T-helper 1 cell treated with Interleukin-12 subunit alpha and Interleukin-12 subunit beta and Interleukin-4 antibody, amounts not matched to agents 30 μg/mL and 1 μg/mL, for 36 hours (primary cell): Measurements from ENCODE around the gene RBL1.
A peak's percentile ranks its signal among the peaks of the same experiment; 100 is the strongest.
"Not testable (repeated sequence)": the region's sequence is repeated elsewhere in the genome, so short reads cannot be mapped to it uniquely, and the experiment has no call there.

Experiments
- H3K27ac Mint-ChIP-seq: one replicate; pipeline ENCODE4 v1.8.0; 2021; ENCODE audit warnings: mild to moderate bottlenecking, mixed read lengths
- H3K27me3 Mint-ChIP-seq: one replicate; pipeline ENCODE4 v1.8.0; 2021; ENCODE audit warnings: low read depth, mixed read lengths
- H3K36me3 Mint-ChIP-seq: one replicate; pipeline ENCODE4 v1.8.0; 2021; ENCODE audit warnings: low read depth, mixed read lengths
- H3K4me1 Mint-ChIP-seq: one replicate; pipeline ENCODE4 v1.8.0; 2021; ENCODE audit warnings: low read depth, mixed read lengths
- H3K4me3 Mint-ChIP-seq: one replicate; pipeline ENCODE4 v1.8.0; 2021; ENCODE audit warnings: mild to moderate bottlenecking, moderate library complexity, mixed read lengths
- H3K9me3 Mint-ChIP-seq: one replicate; pipeline ENCODE4 v1.8.0; 2021; ENCODE audit warnings: mixed read lengths

The RBL1 gene

GRCh38 chr20:36989797-36990196 is 106.0 kb downstream of the RBL1 start:
- Mint-ChIP-seq H3K4me3 (no peak overlapping the region), H3K27me3 (no peaks in the 10 kb centered on the region), H3K4me1 (peaks cover 22% of the 10 kb centered on the region), H3K27ac (no peak overlapping the region), H3K36me3 (peaks cover 23% of the 10 kb centered on the region), H3K9me3 (peaks cover 7% of the 10 kb centered on the region)

GRCh38 chr20:36988494-36988966 is 107.3 kb downstream of the RBL1 start:
- Mint-ChIP-seq H3K9me3 (peaks cover 7% of the 10 kb centered on the region), H3K27ac (peak overlapping the region; percentile 39), H3K4me3 (no peak overlapping the region), H3K27me3 (no peaks in the 10 kb centered on the region), H3K4me1 (peaks cover 22% of the 10 kb centered on the region), H3K36me3 (peaks cover 14% of the 10 kb centered on the region)

- Mint-ChIP-seq H3K9me3 (no peaks in the 10 kb centered on the region), H3K27ac (no peak overlapping the region), H3K36me3 (peaks cover 1% of the 10 kb centered on the region), H3K27me3 (no peaks in the 10 kb centered on the region), H3K4me1 (peaks cover 15% of the 10 kb centered on the region), H3K4me3 (no peak overlapping the region)
Observed at GRCh38 chr20:36984257-36984638, 111.5 kb downstream of the RBL1 start.

GRCh38 chr20:36975099-36975818 is 120.5 kb downstream of the RBL1 start:
- H3K36me3 Mint-ChIP-seq, result peaks cover 3% of the 10 kb centered on the region
- peaks cover 19% of the 10 kb centered on the region for H3K4me1 Mint-ChIP-seq
- H3K27ac Mint-ChIP-seq, result peak overlapping the region; percentile 83
- H3K27me3 Mint-ChIP-seq, result no peaks in the 10 kb centered on the region
- peak overlapping the region; percentile 38 for H3K4me3 Mint-ChIP-seq
- no peaks in the 10 kb centered on the region for H3K9me3 Mint-ChIP-seq

GRCh38 chr20:36974660-36975059 is 121.1 kb downstream of the RBL1 start:
- Mint-ChIP-seq H3K27me3 (no peaks in the 10 kb centered on the region), H3K4me1 (peaks cover 25% of the 10 kb centered on the region), H3K36me3 (peaks cover 8% of the 10 kb centered on the region), H3K4me3 (no peak overlapping the region), H3K9me3 (peaks cover 3% of the 10 kb centered on the region), H3K27ac (peak overlapping the region; percentile 45)

GRCh38 chr20:36971103-36971502 is 124.7 kb downstream of the RBL1 start:
- peaks cover 45% of the 10 kb centered on the region for H3K4me1 Mint-ChIP-seq
- peaks cover 13% of the 10 kb centered on the region for H3K36me3 Mint-ChIP-seq
- no peaks in the 10 kb centered on the region for H3K27me3 Mint-ChIP-seq
- peaks cover 3% of the 10 kb centered on the region for H3K9me3 Mint-ChIP-seq
- H3K27ac Mint-ChIP-seq, result peak overlapping the region; percentile 45
- H3K4me3 Mint-ChIP-seq, result no peak overlapping the region

- Mint-ChIP-seq H3K4me1 (peaks cover 40% of the 10 kb centered on the region), H3K4me3 (peak overlapping the region; percentile 50), H3K9me3 (peaks cover 3% of the 10 kb centered on the region), H3K27ac (peak overlapping the region; percentile 89), H3K27me3 (no peaks in the 10 kb centered on the region), H3K36me3 (peaks cover 13% of the 10 kb centered on the region)
Observed at GRCh38 chr20:36969478-36970186, 126.2 kb downstream of the RBL1 start.

GRCh38 chr20:36969051-36969450 is 126.7 kb downstream of the RBL1 start:
- Mint-ChIP-seq H3K4me1 (peaks cover 40% of the 10 kb centered on the region), H3K9me3 (peaks cover 3% of the 10 kb centered on the region), H3K27ac (peak overlapping the region; percentile 89), H3K36me3 (peaks cover 13% of the 10 kb centered on the region), H3K4me3 (peak overlapping the region; percentile 50), H3K27me3 (no peaks in the 10 kb centered on the region)

GRCh38 chr20:36967636-36968035 is 128.2 kb downstream of the RBL1 start:
- H3K36me3 Mint-ChIP-seq, result peaks cover 17% of the 10 kb centered on the region
- H3K27ac Mint-ChIP-seq, result no peak overlapping the region
- H3K4me3 Mint-ChIP-seq, result no peak overlapping the region
- peaks cover 39% of the 10 kb centered on the region for H3K4me1 Mint-ChIP-seq
- H3K27me3 Mint-ChIP-seq, result no peaks in the 10 kb centered on the region
- peaks cover 7% of the 10 kb centered on the region for H3K9me3 Mint-ChIP-seq

- H3K4me1 Mint-ChIP-seq, result peaks cover 36% of the 10 kb centered on the region
- H3K27ac Mint-ChIP-seq, H3K9me3 Mint-ChIP-seq, H3K4me3 Mint-ChIP-seq, H3K27me3 Mint-ChIP-seq: not testable (repeated sequence)
- H3K36me3 Mint-ChIP-seq, result peaks cover 19% of the 10 kb centered on the region
Observed at GRCh38 chr20:36966965-36967364, 128.8 kb downstream of the RBL1 start.

GRCh38 chr20:36962354-36962941 is 133.3 kb downstream of the RBL1 start:
- not testable (repeated sequence) for H3K4me1 Mint-ChIP-seq, H3K9me3 Mint-ChIP-seq, H3K4me3 Mint-ChIP-seq, H3K27ac Mint-ChIP-seq, H3K27me3 Mint-ChIP-seq
- peaks cover 11% of the 10 kb centered on the region for H3K36me3 Mint-ChIP-seq

GRCh38 chr20:36959242-36959641 is 136.6 kb downstream of the RBL1 start:
- Mint-ChIP-seq H3K36me3 (peaks cover 11% of the 10 kb centered on the region), H3K27ac (no peak overlapping the region), H3K27me3 (no peaks in the 10 kb centered on the region), H3K4me1 (peaks cover 14% of the 10 kb centered on the region), H3K9me3 (peaks cover 6% of the 10 kb centered on the region), H3K4me3 (no peak overlapping the region)

- Mint-ChIP-seq H3K4me1 (peaks cover 14% of the 10 kb centered on the region), H3K27me3 (no peaks in the 10 kb centered on the region), H3K27ac (no peak overlapping the region), H3K4me3 (no peak overlapping the region), H3K9me3 (peaks cover 6% of the 10 kb centered on the region), H3K36me3 (peaks cover 11% of the 10 kb centered on the region)
Observed at GRCh38 chr20:36957875-36958667, 137.7 kb downstream of the RBL1 start.

- peaks cover 5% of the 10 kb centered on the region for H3K36me3 Mint-ChIP-seq
- no peak overlapping the region for H3K27ac Mint-ChIP-seq
- no peaks in the 10 kb centered on the region for H3K27me3 Mint-ChIP-seq
- peaks cover 15% of the 10 kb centered on the region for H3K4me1 Mint-ChIP-seq
- H3K4me3 Mint-ChIP-seq, result no peak overlapping the region
- no peaks in the 10 kb centered on the region for H3K9me3 Mint-ChIP-seq
Observed at GRCh38 chr20:36956674-36957073, 139.1 kb downstream of the RBL1 start.
